Rectal smooth muscle tissue (tissue), 1 donor: ENCODE data around the gene MOB1A.
"Not testable (repeated sequence)": the region's sequence is repeated elsewhere in the genome, so short reads cannot be mapped to it uniquely, and the experiment has no call there.

Experiments
- H3K27ac ChIP-seq: one replicate; pipeline ENCODE4 v1.7.0; 2013; ENCODE audit warnings: low read depth, low read length, inconsistent platforms
- H3K27me3 ChIP-seq: one replicate; pipeline ENCODE4 v1.7.0; 2013; ENCODE audit warnings: low read length; ENCODE audit not compliant: control insufficient read depth, insufficient read depth
- H3K36me3 ChIP-seq: one replicate; pipeline ENCODE4 v1.7.0; 2013; ENCODE audit warnings: low read length; ENCODE audit not compliant: control insufficient read depth, insufficient read depth
- H3K4me1 ChIP-seq: one replicate; pipeline ENCODE4 v1.7.0; 2013; ENCODE audit warnings: low read length; ENCODE audit not compliant: control insufficient read depth, insufficient read depth
- H3K4me3 ChIP-seq: one replicate; pipeline ENCODE4 v1.7.0; 2013; ENCODE audit warnings: low read length
- H3K9ac ChIP-seq: one replicate; pipeline ENCODE4 v1.7.0; 2013; ENCODE audit warnings: low read length

MOB1A gene

DNA sequence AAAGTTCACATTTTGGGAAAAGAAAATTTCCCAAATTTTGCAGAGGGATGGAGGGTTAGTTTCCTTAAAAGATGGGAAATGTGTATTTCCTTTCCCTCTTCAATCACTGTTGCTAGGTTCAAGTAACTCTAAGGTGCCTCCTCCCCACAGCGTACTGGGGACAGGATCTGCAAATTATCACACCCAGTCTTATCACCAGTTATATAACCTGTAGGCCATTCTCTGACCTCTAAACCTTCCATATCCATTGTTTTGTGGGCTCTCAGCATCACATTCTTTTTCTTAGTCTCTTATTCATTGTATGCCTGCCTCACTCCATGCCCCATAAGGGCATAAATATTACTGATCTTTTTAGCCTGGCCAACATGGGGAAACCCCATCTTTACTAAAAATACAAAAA lies 16.1 kb upstream of the MOB1A start:
- Histone ChIP-seq H3K27ac (no peak overlapping the region), H3K36me3 (no peaks in the 10 kb centered on the region), H3K4me1 (no peaks in the 10 kb centered on the region), H3K27me3 (no peaks in the 10 kb centered on the region), H3K9ac (no peak overlapping the region), H3K4me3 (no peak overlapping the region)

DNA sequence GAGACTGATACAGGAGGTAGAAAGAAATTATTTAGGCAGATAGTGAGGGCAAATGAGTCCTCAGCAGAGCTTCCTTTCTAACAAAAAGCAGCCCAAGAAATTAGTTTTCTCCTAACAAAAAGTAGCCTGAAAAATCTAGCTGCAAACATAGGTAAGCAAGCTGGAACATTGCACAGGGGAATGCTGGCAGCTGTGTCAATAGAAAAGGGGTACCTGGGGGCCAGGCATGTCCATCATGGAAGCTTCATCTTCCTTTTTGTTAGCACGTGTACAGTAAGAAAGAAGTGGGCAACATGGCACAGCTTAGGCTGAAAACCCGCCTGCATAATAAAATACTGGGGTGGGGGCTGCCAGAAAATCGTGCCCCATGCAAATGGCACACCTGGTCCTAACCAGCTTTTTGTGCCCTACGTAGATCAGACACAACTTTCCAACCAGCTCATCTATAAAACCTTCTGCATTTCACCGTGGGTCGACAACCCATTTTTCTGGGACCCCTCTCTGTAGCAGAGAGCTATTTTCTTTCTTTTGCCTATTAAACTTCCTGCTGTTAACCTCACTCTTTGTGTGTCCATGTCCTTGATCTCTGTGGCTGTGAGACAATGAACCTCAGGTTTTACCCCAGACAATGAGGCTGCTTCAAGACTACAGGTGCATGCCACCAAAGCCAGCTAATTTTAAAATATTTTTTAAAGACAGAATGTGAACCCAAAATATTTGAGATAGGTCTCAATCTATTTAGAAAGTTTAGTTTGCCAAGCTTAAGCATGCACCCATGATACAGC lies 13.1 kb upstream of the MOB1A start:
- H3K4me1 ChIP-seq: no peaks in the 10 kb centered on the region
- H3K9ac ChIP-seq: no peak overlapping the region
- no peaks in the 10 kb centered on the region for H3K36me3 ChIP-seq
- H3K27ac ChIP-seq: no peak overlapping the region
- no peak overlapping the region for H3K4me3 ChIP-seq
- no peaks in the 10 kb centered on the region for H3K27me3 ChIP-seq

DNA sequence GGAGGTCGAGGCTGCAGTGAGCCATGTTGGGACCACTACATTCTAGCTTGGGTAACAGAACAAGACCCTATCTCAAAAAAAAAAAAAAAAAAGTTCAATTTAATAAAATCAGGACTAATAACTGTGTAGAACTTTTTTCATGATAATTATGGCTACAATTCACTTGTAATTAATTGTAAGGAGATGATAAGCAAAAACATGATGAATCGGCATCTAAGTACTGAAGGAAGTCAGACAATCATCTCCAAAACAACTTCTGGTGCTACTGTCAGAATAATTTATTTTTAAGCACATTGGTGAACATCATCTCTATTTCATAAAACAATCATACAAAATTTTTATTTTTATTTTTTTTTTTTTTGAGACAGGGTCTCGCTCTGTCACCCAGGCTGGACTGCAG lies 10.0 kb upstream of the MOB1A start:
- no peak overlapping the region for H3K4me3 ChIP-seq
- H3K9ac ChIP-seq: no peak overlapping the region
- H3K4me1 ChIP-seq: no peaks in the 10 kb centered on the region
- H3K27ac ChIP-seq: no peak overlapping the region
- H3K36me3 ChIP-seq: no peaks in the 10 kb centered on the region
- no peaks in the 10 kb centered on the region for H3K27me3 ChIP-seq

DNA sequence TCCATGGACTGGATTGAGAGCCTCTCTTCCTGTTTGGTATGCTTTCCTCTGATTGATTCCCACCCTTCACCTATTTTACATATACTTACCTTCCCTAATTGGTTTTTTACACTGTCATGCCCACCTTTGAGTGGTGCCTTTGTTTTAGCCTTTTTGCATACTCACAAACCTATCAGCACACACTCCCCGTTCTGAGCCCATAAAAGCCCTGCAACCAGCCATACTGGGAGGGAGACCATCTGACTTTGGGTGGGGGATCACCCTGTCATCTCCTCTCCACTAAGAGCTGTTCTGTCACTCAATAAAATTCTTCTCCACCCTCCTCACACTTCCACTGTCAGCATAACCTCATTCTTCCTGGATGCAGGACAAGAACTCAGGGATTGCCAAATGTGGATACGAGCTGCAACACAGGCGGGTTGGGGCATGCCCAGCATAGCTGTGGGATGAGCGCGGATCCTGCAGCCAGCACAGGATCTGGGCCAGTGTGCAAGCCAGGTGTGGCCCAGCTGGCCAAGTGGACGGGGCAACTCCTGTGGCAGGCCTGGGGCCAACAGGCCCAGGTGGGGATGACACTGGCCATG lies 9.4 kb upstream of the MOB1A start:
- Histone ChIP-seq H3K27ac (no peak overlapping the region), H3K27me3 (no peaks in the 10 kb centered on the region), H3K36me3 (no peaks in the 10 kb centered on the region), H3K4me1 (no peaks in the 10 kb centered on the region), H3K9ac (no peak overlapping the region), H3K4me3 (no peak overlapping the region)

DNA sequence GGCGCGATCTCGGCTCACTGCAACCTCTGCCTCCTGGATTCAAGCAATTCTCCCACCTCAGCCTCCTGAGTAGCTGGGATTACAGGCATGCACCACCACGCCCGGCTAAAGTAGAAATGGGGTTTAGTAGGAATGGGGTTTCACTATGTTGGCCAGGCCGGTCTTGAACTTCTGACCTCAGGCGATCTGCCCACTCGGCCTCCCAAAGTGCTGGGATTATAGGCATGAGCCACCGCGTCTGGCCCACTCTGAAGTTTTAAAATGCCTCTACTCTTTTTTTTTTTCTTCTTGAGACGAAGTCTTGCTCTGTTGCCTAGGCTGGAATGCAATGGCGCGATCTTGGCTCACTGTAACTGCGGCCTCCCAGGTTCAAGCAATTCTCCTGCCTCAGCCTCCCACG lies 8.0 kb upstream of the MOB1A start:
- H3K9ac ChIP-seq, H3K27ac ChIP-seq, H3K36me3 ChIP-seq, H3K4me1 ChIP-seq, H3K4me3 ChIP-seq, H3K27me3 ChIP-seq: not testable (repeated sequence)

DNA sequence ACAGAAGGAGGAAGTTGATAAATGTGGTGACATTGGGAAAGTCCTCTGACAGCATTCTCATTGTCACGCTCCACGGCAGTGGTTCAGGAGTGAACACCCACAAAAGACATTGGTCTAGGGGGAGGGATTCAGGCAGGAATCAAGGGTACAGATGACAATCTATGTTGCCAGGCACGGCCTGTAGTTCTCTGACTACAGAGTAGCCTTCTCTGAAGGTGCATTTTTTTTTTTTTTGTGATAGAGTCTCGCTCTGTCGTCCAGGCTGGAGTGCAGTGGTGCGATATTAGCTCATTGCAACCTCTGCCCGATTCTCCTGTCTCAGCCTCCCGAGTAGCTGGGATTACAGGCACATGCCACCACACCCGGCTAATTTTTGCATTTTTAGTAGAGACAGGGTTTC lies 7.4 kb upstream of the MOB1A start:
- Histone ChIP-seq H3K9ac (no peak overlapping the region), H3K4me3 (no peak overlapping the region), H3K27ac (no peak overlapping the region), H3K4me1 (no peaks in the 10 kb centered on the region), H3K36me3 (no peaks in the 10 kb centered on the region), H3K27me3 (no peaks in the 10 kb centered on the region)

DNA sequence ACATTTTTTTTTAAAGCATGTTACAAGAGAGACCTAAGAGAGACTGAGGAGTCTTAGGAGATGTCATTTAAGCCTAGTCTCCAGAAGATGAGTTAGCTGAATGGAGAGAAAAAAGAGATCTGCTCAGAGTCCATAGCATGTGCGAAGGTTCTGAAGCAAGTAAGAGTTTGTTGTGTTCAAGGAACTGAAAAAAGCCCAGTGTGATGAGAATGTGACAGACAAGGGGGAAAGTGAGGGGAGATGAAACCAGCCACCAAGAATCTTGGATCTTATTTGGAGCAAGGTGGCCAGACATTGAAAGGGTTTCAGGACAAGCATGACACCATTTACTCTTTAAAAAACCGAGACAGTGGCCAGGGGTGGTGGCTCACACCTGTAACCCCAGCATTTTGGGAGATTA lies 5.2 kb upstream of the MOB1A start:
- Histone ChIP-seq H3K36me3 (no peaks in the 10 kb centered on the region), H3K27ac (no peak overlapping the region), H3K4me1 (no peaks in the 10 kb centered on the region), H3K4me3 (no peak overlapping the region), H3K27me3 (no peaks in the 10 kb centered on the region), H3K9ac (no peak overlapping the region)

DNA sequence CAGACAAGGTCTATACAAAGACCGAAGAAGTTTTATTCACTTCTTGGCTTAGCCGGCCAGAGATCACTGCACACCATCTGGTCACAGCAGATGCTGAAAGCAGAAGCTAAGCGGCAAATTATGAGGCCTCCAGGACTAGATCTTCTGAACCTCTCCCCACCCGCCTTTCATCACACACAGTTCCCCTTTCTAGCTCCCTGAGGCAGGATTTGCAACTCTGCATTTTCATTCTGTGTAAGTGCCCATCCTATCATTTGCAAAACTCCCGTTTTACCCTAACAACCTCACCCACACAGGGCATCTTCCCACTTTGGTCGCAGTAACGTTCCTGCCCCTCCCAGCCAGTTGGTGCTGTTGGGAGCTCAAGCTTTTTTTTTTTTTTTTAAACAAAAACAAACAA lies 3.1 kb upstream of the MOB1A start:
- Histone ChIP-seq H3K36me3 (no peaks in the 10 kb centered on the region), H3K27ac (no peak overlapping the region), H3K4me1 (peaks cover 6% of the 10 kb centered on the region), H3K9ac (no peak overlapping the region), H3K4me3 (no peak overlapping the region), H3K27me3 (no peaks in the 10 kb centered on the region)

DNA sequence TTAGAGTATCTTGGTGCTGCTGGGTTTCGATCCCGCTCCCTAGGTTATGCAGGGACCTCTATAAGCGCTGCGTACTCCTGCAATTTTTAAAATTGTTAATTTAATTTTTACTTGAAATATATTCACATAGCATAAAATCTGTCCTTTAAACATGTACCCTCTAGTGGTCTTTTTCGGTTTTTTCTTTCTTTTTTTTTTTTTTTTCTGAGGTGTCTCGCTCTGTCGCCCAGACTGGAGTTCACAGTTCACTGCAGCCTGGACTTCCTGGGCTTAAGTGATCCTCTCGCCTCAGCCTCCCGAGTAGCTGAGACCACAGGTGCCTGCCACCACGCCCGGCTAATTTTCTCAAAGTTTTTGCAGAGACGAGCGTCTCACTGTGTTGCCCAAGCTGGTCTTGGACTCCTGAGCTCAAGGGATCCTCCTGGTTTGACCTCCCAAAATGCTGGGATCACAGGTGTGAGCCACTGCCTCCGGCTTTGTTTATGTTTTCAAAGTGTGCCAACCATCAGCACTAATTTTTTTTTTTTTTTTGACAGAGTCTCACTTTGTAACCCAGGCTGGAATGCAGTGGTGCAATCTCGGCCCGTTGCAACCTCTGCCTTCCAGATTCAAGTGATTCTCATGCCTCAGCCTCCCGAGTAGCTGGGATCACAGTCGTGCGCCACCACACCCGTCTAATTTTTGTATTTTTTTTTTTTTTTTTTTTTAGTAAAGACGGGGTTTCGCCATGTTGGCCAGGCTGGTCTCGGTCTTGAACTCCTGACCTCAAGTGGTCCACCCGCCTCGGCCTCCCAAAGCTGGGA lies 585 bp upstream of the MOB1A start:
- Histone ChIP-seq H3K27me3 (no peaks in the 10 kb centered on the region), H3K4me1 (peaks cover 7% of the 10 kb centered on the region), H3K9ac (peak overlapping the region; percentile 1), H3K4me3 (peak overlapping the region; percentile 86), H3K27ac (no peak overlapping the region), H3K36me3 (no peaks in the 10 kb centered on the region)

DNA sequence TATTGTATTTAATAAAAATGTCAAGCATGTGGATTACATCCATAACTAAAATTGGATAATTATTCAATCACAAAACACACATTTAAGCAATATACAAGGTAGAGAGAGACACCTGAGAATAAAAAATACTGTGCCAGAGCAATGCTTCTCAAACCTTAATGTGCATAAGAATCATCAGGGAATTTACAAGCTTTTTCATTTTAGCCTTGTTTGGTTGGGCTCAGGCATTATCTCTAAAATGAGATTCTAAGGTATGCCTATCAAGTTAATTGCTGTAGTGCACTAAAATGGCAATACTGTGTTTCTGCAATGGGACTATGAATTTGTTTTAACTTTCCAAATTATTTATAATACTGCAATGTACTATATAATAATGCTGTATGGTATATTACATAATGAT lies 983 bp downstream of the MOB1A start:
- Histone ChIP-seq H3K27me3 (no peaks in the 10 kb centered on the region), H3K27ac (peak overlapping the region; percentile 91), H3K4me1 (peaks cover 7% of the 10 kb centered on the region), H3K9ac (peak overlapping the region; percentile 86), H3K4me3 (peak overlapping the region; percentile 86), H3K36me3 (no peaks in the 10 kb centered on the region)

DNA sequence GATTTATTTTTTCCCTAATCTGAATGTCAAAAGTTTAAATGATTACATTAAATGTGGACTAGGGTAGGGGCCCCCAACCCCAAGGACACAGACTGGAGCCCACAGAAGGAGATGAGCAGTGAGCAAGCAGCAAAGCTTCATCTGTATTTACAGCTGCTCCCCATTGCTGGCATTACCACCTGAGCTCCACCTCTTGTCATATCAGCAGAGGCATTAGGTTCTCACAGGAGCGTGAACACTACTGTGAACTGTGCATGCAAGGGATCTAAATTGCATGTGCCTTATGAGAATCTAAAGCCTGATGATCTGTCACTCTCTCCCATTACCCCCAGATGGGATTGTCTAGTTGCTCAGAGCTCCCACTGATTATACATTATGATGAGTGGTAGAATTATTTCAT lies 3.8 kb downstream of the MOB1A start:
- Histone ChIP-seq H3K9ac (no peak overlapping the region), H3K36me3 (peaks cover 8% of the 10 kb centered on the region), H3K4me3 (no peak overlapping the region), H3K27me3 (no peaks in the 10 kb centered on the region), H3K27ac (no peak overlapping the region), H3K4me1 (peaks cover 7% of the 10 kb centered on the region)

DNA sequence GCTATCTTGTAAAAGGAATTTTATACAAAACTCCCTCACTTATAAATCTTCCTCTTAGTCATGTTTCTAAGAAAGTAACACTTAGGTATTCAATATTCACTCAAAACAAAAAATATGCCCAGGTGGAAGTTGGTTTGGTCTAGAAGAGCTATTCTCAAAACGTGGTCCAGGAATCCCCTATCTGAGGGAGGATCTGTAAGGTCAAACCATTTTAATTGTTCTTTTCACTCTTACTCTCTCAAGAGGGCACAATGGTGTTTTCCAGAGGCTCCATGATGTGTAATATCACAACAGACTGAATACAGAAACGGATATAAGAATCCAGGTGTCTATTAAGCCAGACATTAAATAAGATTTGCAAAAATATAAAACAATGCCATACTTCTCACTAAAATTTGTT lies 9.9 kb downstream of the MOB1A start:
- H3K4me1 ChIP-seq: no peaks in the 10 kb centered on the region
- no peak overlapping the region for H3K9ac ChIP-seq
- H3K4me3 ChIP-seq: no peak overlapping the region
- H3K36me3 ChIP-seq: peaks cover 34% of the 10 kb centered on the region
- no peak overlapping the region for H3K27ac ChIP-seq
- H3K27me3 ChIP-seq: no peaks in the 10 kb centered on the region
